ENCODE measurements around the gene GLIS1.
"Not testable (repeated sequence)": the region's sequence is repeated elsewhere in the genome, so short reads cannot be mapped to it uniquely, and the experiment has no call there.

Gene GLIS1

GRCh38 chr1:53739109-53739681 is at the start of gene GLIS1:
Gene GLIS1 (minus strand): TSS chr1:53739164. CDS start chr1:53738064, 1,100 bp downstream.
- DNase-seq: peak in 13 of 14 donors; percentile 5 to 75 (median 51)

- no peak for DNase-seq
Observed at GRCh38 chr1:53787655-53788054, 48.7 kb upstream of the GLIS1 start.

GRCh38 chr1:53783056-53783455 is 44.1 kb upstream of the GLIS1 start:
- no peak for DNase-seq

- no peak for DNase-seq
Observed at GRCh38 chr1:53781654-53782053, 42.7 kb upstream of the GLIS1 start.

- DNase-seq: no peak
Observed at GRCh38 chr1:53777272-53777671, 38.3 kb upstream of the GLIS1 start.

GRCh38 chr1:53771648-53772047 is 32.7 kb upstream of the GLIS1 start:
- DNase-seq: no peak

- no peak for DNase-seq
Observed at GRCh38 chr1:53769780-53770179, 30.8 kb upstream of the GLIS1 start.

GRCh38 chr1:53769184-53769583 is 30.2 kb upstream of the GLIS1 start:
- DNase-seq: no peak

- no peak for DNase-seq
Observed at GRCh38 chr1:53766831-53767405, 28.0 kb upstream of the GLIS1 start.

GRCh38 chr1:53766194-53766742 is 27.3 kb upstream of the GLIS1 start:
- no peak for DNase-seq

GRCh38 chr1:53765657-53766056 is 26.7 kb upstream of the GLIS1 start:
- no peak for DNase-seq

- DNase-seq: no peak
Observed at GRCh38 chr1:53763911-53764310, 24.9 kb upstream of the GLIS1 start.

GRCh38 chr1:53763461-53763860 is 24.5 kb upstream of the GLIS1 start:
- no peak for DNase-seq

- DNase-seq: not testable (repeated sequence)
Observed at GRCh38 chr1:53760497-53760896, 21.5 kb upstream of the GLIS1 start.

- no peak for DNase-seq
Observed at GRCh38 chr1:53755874-53756273, 16.9 kb upstream of the GLIS1 start.

GRCh38 chr1:53754484-53755312 is 15.7 kb upstream of the GLIS1 start:
- peak in 2 of 14 donors; percentile 4 to 10 for DNase-seq

- DNase-seq: no peak
Observed at GRCh38 chr1:53752281-53752680, 13.3 kb upstream of the GLIS1 start.

GRCh38 chr1:53747841-53748240 is 8.9 kb upstream of the GLIS1 start:
- no peak for DNase-seq

GRCh38 chr1:53740621-53741105 is 1.7 kb upstream of the GLIS1 start:
- peak in 2 of 14 donors; percentile 4 to 14 for DNase-seq

GRCh38 chr1:53738205-53739108 is 507 bp downstream of the GLIS1 start:
- DNase-seq: peak in 1 of 14 donors; percentile 24

GRCh38 chr1:53737648-53738204 is 1.2 kb downstream of the GLIS1 start:
- peak in 1 of 14 donors; percentile 13 for DNase-seq

GRCh38 chr1:53736290-53736689 is 2.7 kb downstream of the GLIS1 start:
- DNase-seq: no peak
